ENCODE measurements around the gene CYTH4. TPM values are rescaled to one million over a fixed set of nuclear protein-coding genes. Genes with fewer than 3 reads are reported as not detected.
A peak's percentile ranks its signal among the peaks of the same experiment; 100 is the strongest.
"Not testable (repeated sequence)": the region's sequence is repeated elsewhere in the genome, so short reads cannot be mapped to it uniquely, and the experiment has no call there.

The CYTH4 gene
- total RNA-seq, 2 experiments from 2014 or later = 16.6 to 17.3 TPM

GRCh38 chr22:37314315-37315074 is 32.2 kb downstream of the CYTH4 start:
- no peak overlapping the region for H3K4me3 Mint-ChIP-seq
- H3K27me3 Mint-ChIP-seq = peaks cover 4% of the 10 kb centered on the region
- H3K27ac Mint-ChIP-seq = peak overlapping the region; percentile 56
- peaks cover 47% of the 10 kb centered on the region for H3K4me1 Mint-ChIP-seq
- peak; percentile 62 for DNase-seq
- H3K36me3 Mint-ChIP-seq = peaks cover 9% of the 10 kb centered on the region
- no peaks in the 10 kb centered on the region for H3K9me3 Mint-ChIP-seq

- Mint-ChIP-seq H3K4me1 (peaks cover 30% of the 10 kb centered on the region), H3K4me3 (no peak overlapping the region), H3K27ac (no peak overlapping the region), H3K27me3 (peaks cover 4% of the 10 kb centered on the region), H3K9me3 (no peaks in the 10 kb centered on the region), H3K36me3 (peaks cover 5% of the 10 kb centered on the region)
- no peak for DNase-seq
These were observed 34.1 kb downstream of the CYTH4 start for GRCh38 chr22:37316405-37316804.

- H3K9me3 Mint-ChIP-seq = no peaks in the 10 kb centered on the region
- no peak overlapping the region for H3K4me3 Mint-ChIP-seq
- peak; percentile 71 for DNase-seq
- H3K27me3 Mint-ChIP-seq = peaks cover 4% of the 10 kb centered on the region
- no peak overlapping the region for H3K27ac Mint-ChIP-seq
- peaks cover 30% of the 10 kb centered on the region for H3K4me1 Mint-ChIP-seq
- H3K36me3 Mint-ChIP-seq = peaks cover 5% of the 10 kb centered on the region
These were observed 34.6 kb downstream of the CYTH4 start for GRCh38 chr22:37316875-37317371.

- peaks cover 2% of the 10 kb centered on the region for H3K36me3 Mint-ChIP-seq
- peaks cover 4% of the 10 kb centered on the region for H3K27me3 Mint-ChIP-seq
- H3K9me3 Mint-ChIP-seq = no peaks in the 10 kb centered on the region
- no peak overlapping the region for H3K27ac Mint-ChIP-seq
- no peak overlapping the region for H3K4me3 Mint-ChIP-seq
- no peak for DNase-seq
- H3K4me1 Mint-ChIP-seq = peaks cover 25% of the 10 kb centered on the region
These were observed 35.4 kb downstream of the CYTH4 start for GRCh38 chr22:37317698-37318210.

GRCh38 chr22:37318364-37319109 is 36.2 kb downstream of the CYTH4 start:
- no peak overlapping the region for H3K27ac Mint-ChIP-seq
- no peaks in the 10 kb centered on the region for H3K36me3 Mint-ChIP-seq
- peaks cover 21% of the 10 kb centered on the region for H3K4me1 Mint-ChIP-seq
- H3K27me3 Mint-ChIP-seq = peaks cover 5% of the 10 kb centered on the region
- no peak for DNase-seq
- no peak overlapping the region for H3K4me3 Mint-ChIP-seq
- no peaks in the 10 kb centered on the region for H3K9me3 Mint-ChIP-seq

- Mint-ChIP-seq H3K27me3 (peaks cover 14% of the 10 kb centered on the region), H3K27ac (no peak overlapping the region), H3K9me3 (no peaks in the 10 kb centered on the region), H3K4me1 (peaks cover 15% of the 10 kb centered on the region), H3K36me3 (no peaks in the 10 kb centered on the region), H3K4me3 (no peak overlapping the region)
- no peak for DNase-seq
These were observed 37.2 kb downstream of the CYTH4 start for GRCh38 chr22:37319469-37319868.

GRCh38 chr22:37320726-37321677 is 38.7 kb downstream of the CYTH4 start:
- H3K27ac Mint-ChIP-seq = no peak overlapping the region
- H3K4me3 Mint-ChIP-seq = no peak overlapping the region
- no peaks in the 10 kb centered on the region for H3K36me3 Mint-ChIP-seq
- peaks cover 5% of the 10 kb centered on the region for H3K4me1 Mint-ChIP-seq
- H3K9me3 Mint-ChIP-seq = no peaks in the 10 kb centered on the region
- H3K27me3 Mint-ChIP-seq = peaks cover 17% of the 10 kb centered on the region
- no peak for DNase-seq

- peaks cover 1% of the 10 kb centered on the region for H3K4me1 Mint-ChIP-seq
- no peaks in the 10 kb centered on the region for H3K9me3 Mint-ChIP-seq
- no peaks in the 10 kb centered on the region for H3K36me3 Mint-ChIP-seq
- no peak overlapping the region for H3K4me3 Mint-ChIP-seq
- H3K27me3 Mint-ChIP-seq = peaks cover 49% of the 10 kb centered on the region
- no peak overlapping the region for H3K27ac Mint-ChIP-seq
- no peak for DNase-seq
These were observed 42.2 kb downstream of the CYTH4 start for GRCh38 chr22:37324340-37325038.

GRCh38 chr22:37325039-37325395 is 42.7 kb downstream of the CYTH4 start:
- no peak for DNase-seq
- Mint-ChIP-seq H3K9me3 (no peaks in the 10 kb centered on the region), H3K36me3 (no peaks in the 10 kb centered on the region), H3K4me1 (peaks cover 1% of the 10 kb centered on the region), H3K27ac (no peak overlapping the region), H3K4me3 (no peak overlapping the region), H3K27me3 (peaks cover 55% of the 10 kb centered on the region)

GRCh38 chr22:37326726-37327125 is 44.4 kb downstream of the CYTH4 start:
- peaks cover 64% of the 10 kb centered on the region for H3K27me3 Mint-ChIP-seq
- DNase-seq = no peak
- H3K9me3 Mint-ChIP-seq = no peaks in the 10 kb centered on the region
- H3K4me1 Mint-ChIP-seq = peaks cover 1% of the 10 kb centered on the region
- no peak overlapping the region for H3K27ac Mint-ChIP-seq
- no peaks in the 10 kb centered on the region for H3K36me3 Mint-ChIP-seq
- H3K4me3 Mint-ChIP-seq = no peak overlapping the region

GRCh38 chr22:37328017-37328416 is 45.7 kb downstream of the CYTH4 start:
- H3K27ac Mint-ChIP-seq = no peak overlapping the region
- H3K27me3 Mint-ChIP-seq = peaks cover 73% of the 10 kb centered on the region
- H3K4me1 Mint-ChIP-seq = peaks cover 1% of the 10 kb centered on the region
- no peaks in the 10 kb centered on the region for H3K9me3 Mint-ChIP-seq
- no peak for DNase-seq
- no peak overlapping the region for H3K4me3 Mint-ChIP-seq
- H3K36me3 Mint-ChIP-seq = no peaks in the 10 kb centered on the region

GRCh38 chr22:37328538-37329237 is 46.4 kb downstream of the CYTH4 start:
- H3K27me3 Mint-ChIP-seq = peaks cover 77% of the 10 kb centered on the region
- H3K36me3 Mint-ChIP-seq, DNase-seq, H3K4me3 Mint-ChIP-seq, H3K4me1 Mint-ChIP-seq, H3K27ac Mint-ChIP-seq, H3K9me3 Mint-ChIP-seq: not testable (repeated sequence)

GRCh38 chr22:37329238-37330140 is 47.2 kb downstream of the CYTH4 start:
- H3K9me3 Mint-ChIP-seq = no peaks in the 10 kb centered on the region
- peaks cover 77% of the 10 kb centered on the region for H3K27me3 Mint-ChIP-seq
- no peaks in the 10 kb centered on the region for H3K36me3 Mint-ChIP-seq
- H3K4me1 Mint-ChIP-seq = peaks cover 4% of the 10 kb centered on the region
- no peak overlapping the region for H3K27ac Mint-ChIP-seq
- no peak for DNase-seq
- no peak overlapping the region for H3K4me3 Mint-ChIP-seq
